GM18873 (cell line): ENCODE measurements around the gene SYT3.
"Not testable (repeated sequence)": the region's sequence is repeated elsewhere in the genome, so short reads cannot be mapped to it uniquely, and the experiment has no call there.

Experiments
- ATAC-seq: cut with Tn5 transposase; IDR thresholded peaks from one replicate; pipeline ENCODE4 v1.9.1; 2021; ENCODE audit warnings: mild to moderate bottlenecking, moderate library complexity, moderate number of reproducible peaks; ENCODE audit not compliant: unreplicated experiment, low FRiP score

SYT3 gene

GRCh38 chr19:50607388-50607787 is 32.3 kb downstream of the SYT3 start:
- no peak for ATAC-seq

GRCh38 chr19:50606059-50606836 is 33.4 kb downstream of the SYT3 start:
- ATAC-seq, result not testable (repeated sequence)

GRCh38 chr19:50604264-50605073 is 35.2 kb downstream of the SYT3 start:
- ATAC-seq, result not testable (repeated sequence)

GRCh38 chr19:50602935-50603334 is 36.7 kb downstream of the SYT3 start:
- no peak for ATAC-seq

DNA sequence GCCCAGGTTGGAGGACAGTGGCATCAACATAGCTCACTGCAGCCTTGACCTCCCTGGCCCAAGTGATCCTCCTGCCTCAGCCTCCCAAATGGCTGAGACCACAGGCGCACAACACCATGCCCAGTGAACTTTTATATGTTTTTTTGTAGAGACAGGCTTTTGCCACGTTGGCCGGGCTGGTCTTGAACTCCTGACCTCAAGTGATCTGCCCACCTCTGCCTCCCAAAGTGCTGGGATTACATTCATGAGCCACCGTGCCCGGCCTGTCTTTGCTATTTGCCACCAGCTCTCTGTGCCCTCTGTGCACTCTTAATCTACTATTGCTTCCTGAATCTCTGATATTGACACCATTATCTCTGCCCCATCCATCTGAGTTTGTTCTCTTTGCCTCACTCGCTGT is 37.2 kb downstream of the SYT3 start:
- ATAC-seq, result no peak

GRCh38 chr19:50602089-50602422 is 37.6 kb downstream of the SYT3 start:
- ATAC-seq, result no peak

DNA sequence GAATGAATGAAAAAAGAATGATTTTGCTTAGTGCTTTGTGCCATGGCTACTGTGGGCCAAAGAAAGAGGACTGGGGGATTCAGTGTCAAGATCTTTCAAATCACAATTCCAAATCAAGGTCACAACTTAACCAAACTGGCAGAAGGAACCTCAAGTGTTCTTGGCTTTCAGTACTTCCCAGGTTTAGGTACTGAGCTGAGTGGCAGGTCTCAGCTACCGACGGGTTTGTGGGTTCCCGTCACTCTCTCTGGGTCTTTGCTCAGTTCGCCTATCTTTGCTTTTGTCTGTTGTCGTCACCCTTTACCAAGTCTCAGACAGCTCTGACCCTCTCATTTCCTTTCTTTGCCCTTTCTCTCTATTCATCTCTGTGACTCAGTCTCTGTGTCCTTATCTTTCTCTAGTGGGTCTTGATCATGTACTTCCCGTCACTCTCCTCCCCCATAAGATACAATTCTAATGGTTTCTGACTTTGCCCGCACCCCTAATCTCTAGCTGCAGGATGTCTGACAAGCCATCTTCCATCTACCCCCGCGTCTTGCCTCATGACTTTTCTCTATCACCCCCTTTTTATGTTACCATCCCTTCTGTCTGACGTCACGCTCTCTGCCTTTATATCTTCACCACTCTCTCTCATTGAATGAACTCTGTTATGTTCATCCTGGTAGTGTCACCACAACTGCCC is 38.1 kb downstream of the SYT3 start:
- no peak for ATAC-seq

DNA sequence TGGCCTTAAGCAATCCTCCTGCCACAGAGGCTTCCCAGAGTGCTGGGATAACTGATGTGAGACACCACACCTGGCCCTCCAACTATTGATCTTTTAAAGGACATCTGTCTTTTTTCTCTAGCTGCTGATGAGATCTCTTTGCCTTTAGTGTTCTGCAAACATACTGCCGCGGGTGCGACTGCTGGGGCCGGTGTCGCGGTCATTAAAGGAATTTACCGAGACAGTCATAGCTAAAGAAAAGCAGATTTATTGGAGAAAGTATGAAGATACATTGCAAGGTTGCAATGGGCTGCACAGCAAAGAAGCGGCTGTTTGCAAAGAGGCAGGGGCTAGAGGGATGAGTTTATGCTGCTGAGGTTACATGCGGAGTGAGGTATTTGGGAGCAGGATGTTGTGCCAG is 40.3 kb downstream of the SYT3 start:
- ATAC-seq, result no peak

DNA sequence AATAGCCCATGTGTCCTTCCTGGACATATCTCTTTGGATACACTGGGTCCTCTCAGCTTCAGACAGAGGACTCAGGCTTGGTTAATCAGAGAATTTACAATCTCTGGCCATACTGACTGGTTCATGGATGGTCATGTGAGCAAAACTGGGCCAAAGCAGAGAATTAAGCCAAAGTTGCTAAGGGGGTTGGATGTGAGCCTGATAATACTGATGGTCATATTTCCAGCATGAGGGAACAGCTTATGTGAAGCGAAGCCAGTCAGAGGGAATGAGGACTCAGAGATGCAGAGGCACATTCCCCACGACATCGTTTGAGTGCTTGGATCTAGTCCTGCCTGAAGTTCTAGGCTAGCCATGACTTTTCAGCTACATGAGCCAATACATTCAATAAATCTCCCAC is 49.5 kb downstream of the SYT3 start:
- ATAC-seq, result no peak

DNA sequence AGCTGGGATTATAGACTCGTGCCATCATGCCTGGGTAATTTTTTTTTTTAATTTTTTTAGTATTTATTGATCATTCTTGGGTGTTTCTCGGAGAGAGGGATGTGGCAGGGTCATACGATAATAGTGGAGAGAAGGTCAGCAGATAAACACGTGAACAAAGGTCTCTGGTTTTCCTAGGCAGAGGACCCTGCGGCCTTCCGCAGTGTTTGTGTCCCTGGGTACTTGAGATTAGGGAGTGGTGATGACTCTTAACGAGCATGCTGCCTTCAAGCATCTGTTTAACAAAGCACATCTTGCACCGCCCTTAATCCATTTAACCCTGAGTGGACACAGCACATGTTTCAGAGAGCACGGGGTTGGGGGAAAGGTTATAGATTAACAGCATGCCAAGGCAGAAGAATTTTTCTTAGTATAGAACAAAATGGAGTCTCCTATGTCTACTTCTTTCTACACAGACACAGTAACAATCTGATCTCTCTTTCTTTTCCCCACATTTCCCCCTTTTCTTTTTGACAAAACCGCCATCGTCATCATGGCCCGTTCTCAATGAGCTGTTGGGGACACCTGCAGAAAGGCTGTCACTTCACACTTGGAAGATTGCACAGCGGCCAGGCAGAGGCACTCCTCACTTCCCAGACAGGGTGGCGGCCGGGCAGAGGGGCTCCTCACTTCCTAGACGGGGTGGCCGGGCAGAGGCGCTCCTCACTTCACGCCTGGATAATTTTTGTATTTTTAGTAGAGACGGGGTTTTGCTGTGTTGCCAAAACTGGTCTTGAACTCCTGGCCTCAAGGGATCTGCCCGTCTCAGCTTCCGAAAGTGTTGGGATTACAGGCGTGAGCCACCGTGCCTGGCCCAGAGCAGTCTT is 57.7 kb downstream of the SYT3 start:
- ATAC-seq, result not testable (repeated sequence)

DNA sequence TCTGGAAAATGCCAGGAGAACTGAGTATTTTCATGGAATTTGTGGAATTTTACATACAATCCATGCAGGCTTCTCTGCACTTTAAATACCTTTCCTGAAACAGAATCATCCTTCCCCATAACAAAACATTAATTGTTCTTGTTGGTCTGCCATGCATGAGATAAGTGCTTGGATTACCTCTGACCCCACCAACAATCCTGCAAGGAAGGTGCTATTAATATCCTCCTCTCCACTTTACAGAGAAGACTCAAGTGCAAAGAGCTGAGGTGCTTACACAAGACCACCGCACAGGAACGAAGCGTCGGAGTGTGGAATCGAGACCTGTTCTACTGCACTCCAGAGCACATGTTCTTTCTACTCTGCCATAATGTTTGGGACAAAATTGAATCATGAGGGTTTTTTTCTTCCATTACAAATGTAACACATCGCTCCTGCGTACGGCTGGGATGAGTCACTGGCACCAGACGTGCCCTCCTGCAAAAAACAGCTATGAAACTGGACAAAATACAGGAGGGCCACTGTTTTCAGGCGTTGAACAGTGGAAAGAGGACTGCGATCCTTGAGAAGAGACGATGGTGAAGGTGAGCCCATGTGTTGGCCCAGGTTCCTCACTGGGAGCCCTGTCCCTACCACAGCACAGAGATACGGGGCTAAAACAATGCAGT is 58.6 kb downstream of the SYT3 start:
- ATAC-seq, result no peak

- no peak for ATAC-seq
Observed at GRCh38 chr19:50580240-50580639, 59.4 kb downstream of the SYT3 start.

DNA sequence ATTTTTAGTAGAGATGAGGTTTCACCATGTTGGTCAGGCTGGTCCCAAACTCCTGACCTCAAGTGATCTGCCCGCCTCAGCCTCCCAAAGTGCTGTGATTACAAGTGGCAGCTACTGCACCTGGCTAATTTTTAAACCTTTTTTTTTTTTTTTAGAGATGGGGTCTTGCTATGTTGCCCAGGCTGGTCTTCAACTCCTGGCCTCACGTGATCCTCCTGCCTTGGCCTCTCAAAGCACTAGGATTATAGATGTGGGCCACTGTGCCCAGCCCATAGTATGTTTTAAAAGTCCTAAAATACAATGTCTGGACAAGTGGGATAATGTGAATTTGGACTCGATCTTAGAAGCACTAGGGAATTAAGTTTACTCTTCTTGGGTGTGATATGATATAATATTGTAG is 62.9 kb downstream of the SYT3 start:
- ATAC-seq, result not testable (repeated sequence)

GRCh38 chr19:50573741-50574461 is 65.8 kb downstream of the SYT3 start:
- ATAC-seq, result no peak
